ENCODE measurements around the gene PRUNE2.

- no peak for TF ChIP-seq CTCF (IDR thresholded peaks at IDR 0.05)
- no peak for TF ChIP-seq POLR2A (IDR thresholded peaks at IDR 0.05)
- no peak for TF ChIP-seq POLR2AphosphoS5 (IDR thresholded peaks at IDR 0.05)
These were observed 332.5 kb downstream of the PRUNE2 start for GRCh38 chr9:76573408-76573807.

Measured in breast epithelium (tissue), 3 donors.